Mucosa of gallbladder (tissue), 1 donor: ENCODE results near the gene EDC3. TPM values are rescaled to one million over a fixed set of nuclear protein-coding genes. Genes with fewer than 3 reads are reported as not detected.

Source experiments
- DNase-seq: peaks from one replicate; pipeline ENCODE4 v3.0.0-alpha.2; 2020; ENCODE audit warnings: low spot score
- total RNA-seq: library from RNA; stranded (reverse); gene quantifications from one replicate; pipeline ENCODE4 v1.2.1, GENCODE V29; 2021
- donor health status: DM: no; HTN: no; CAD: no.

Gene EDC3
- total RNA-seq, 1 donor from 2014 or later: 35.9 TPM

GRCh38 chr15:74626752-74627692 lies 68.8 kb downstream of the EDC3 start:
- DNase-seq: no peak

- DNase-seq: no peak
These were observed 69.5 kb downstream of the EDC3 start for GRCh38 chr15:74626336-74626735.

GRCh38 chr15:74625693-74626092 lies 70.1 kb downstream of the EDC3 start:
- no peak for DNase-seq

GRCh38 chr15:74624020-74624602 lies 71.7 kb downstream of the EDC3 start:
- no peak for DNase-seq

- DNase-seq: no peak
These were observed 73.1 kb downstream of the EDC3 start for GRCh38 chr15:74622758-74623157.

- no peak for DNase-seq
These were observed 73.9 kb downstream of the EDC3 start for GRCh38 chr15:74621936-74622335.

GRCh38 chr15:74621546-74621920 lies 74.3 kb downstream of the EDC3 start:
- no peak for DNase-seq

GRCh38 chr15:74620636-74621545 lies 74.9 kb downstream of the EDC3 start:
- peak; percentile 79 for DNase-seq

GRCh38 chr15:74619916-74620635 lies 75.7 kb downstream of the EDC3 start:
- no peak for DNase-seq

- no peak for DNase-seq
These were observed 76.8 kb downstream of the EDC3 start for GRCh38 chr15:74618841-74619596.

- DNase-seq: no peak
These were observed 78.8 kb downstream of the EDC3 start for GRCh38 chr15:74616996-74617395.

- peak; percentile 83 for DNase-seq
These were observed 79.4 kb downstream of the EDC3 start for GRCh38 chr15:74616366-74616939.

- peak; percentile 96 for DNase-seq
These were observed 80.1 kb downstream of the EDC3 start, which contains the start of gene CLK3 for GRCh38 chr15:74615508-74616365. TSS of gene CLK3 (plus strand) at chr15:74615836. CDS start at chr15:74619197, 3,361 bp downstream.

- DNase-seq: peak; percentile 81
These were observed 80.9 kb downstream of the EDC3 start for GRCh38 chr15:74614744-74615507.

GRCh38 chr15:74613953-74614743 lies 81.7 kb downstream of the EDC3 start:
- DNase-seq: no peak

- no peak for DNase-seq
These were observed 82.5 kb downstream of the EDC3 start for GRCh38 chr15:74613089-74613952.

- no peak for DNase-seq
These were observed 83.1 kb downstream of the EDC3 start for GRCh38 chr15:74612677-74613076.
